B cell (primary cell): ENCODE data around the gene NKX1-1.

Experiments
- EZH2 ChIP-seq: IDR thresholded peaks from 2 replicates; pipeline ENCODE4 v1.6.1; 2012; ENCODE audit warnings: borderline replicate concordance, low read depth, mild to moderate bottlenecking, moderate library complexity, low read length; ENCODE audit not compliant: insufficient read depth, poor library complexity, severe bottlenecking
- TF ChIP-seq, protein P1 (sequence below): fragments of 200-600 bp; IDR thresholded peaks from one replicate; pipeline ENCODE4 v1.8.0; 2022; ENCODE audit warnings: antibody characterized with exemption, mild to moderate bottlenecking

DNA sequence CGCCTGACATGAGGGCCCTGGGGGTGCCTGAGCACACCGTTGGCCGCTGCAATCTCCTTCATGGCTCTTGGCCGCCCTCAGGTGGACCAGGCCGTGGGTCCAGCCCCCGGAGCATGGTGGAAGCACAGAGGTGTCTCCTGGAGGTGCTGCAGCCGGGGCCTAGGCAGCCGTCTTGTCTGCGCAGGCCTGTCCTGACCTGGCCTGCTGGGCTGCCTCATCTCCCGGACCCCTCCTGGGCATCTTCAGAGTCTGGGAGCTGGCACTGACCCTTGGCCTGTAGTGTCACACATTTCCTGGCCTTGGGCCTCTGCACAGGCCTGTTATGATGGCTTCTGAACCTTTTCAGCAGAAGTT, 38.3 kb downstream of the NKX1-1 start:
- TF ChIP-seq, protein P1, sequence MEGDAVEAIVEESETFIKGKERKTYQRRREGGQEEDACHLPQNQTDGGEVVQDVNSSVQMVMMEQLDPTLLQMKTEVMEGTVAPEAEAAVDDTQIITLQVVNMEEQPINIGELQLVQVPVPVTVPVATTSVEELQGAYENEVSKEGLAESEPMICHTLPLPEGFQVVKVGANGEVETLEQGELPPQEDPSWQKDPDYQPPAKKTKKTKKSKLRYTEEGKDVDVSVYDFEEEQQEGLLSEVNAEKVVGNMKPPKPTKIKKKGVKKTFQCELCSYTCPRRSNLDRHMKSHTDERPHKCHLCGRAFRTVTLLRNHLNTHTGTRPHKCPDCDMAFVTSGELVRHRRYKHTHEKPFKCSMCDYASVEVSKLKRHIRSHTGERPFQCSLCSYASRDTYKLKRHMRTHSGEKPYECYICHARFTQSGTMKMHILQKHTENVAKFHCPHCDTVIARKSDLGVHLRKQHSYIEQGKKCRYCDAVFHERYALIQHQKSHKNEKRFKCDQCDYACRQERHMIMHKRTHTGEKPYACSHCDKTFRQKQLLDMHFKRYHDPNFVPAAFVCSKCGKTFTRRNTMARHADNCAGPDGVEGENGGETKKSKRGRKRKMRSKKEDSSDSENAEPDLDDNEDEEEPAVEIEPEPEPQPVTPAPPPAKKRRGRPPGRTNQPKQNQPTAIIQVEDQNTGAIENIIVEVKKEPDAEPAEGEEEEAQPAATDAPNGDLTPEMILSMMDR = no peak
- no peak for TF ChIP-seq EZH2
